Measurements from ENCODE around the gene LCORL.

- TF ChIP-seq POLR2AphosphoS5 (IDR thresholded peaks at IDR 0.05; ENCODE audit: low read depth, low read length) (no peak), POLR2A (IDR thresholded peaks at IDR 0.05; ENCODE audit: low read depth, low read length) (no peak), TAF1 (IDR thresholded peaks at IDR 0.05; ENCODE audit: low read depth, low read length) (no peak), POU2F2 (IDR thresholded peaks at IDR 0.05; ENCODE audit: low read depth, low read length) (no peak), PAX5 (IDR thresholded peaks at IDR 0.05; ENCODE audit: insufficient read depth, low read length, severe bottlenecking) (no peak)
Measured at GRCh38 chr4:18033111-18034085, 11.8 kb upstream of the LCORL start.

All from GM12891 (cell line).